ENCODE data around the gene CARHSP1.

Gene CARHSP1

DNA sequence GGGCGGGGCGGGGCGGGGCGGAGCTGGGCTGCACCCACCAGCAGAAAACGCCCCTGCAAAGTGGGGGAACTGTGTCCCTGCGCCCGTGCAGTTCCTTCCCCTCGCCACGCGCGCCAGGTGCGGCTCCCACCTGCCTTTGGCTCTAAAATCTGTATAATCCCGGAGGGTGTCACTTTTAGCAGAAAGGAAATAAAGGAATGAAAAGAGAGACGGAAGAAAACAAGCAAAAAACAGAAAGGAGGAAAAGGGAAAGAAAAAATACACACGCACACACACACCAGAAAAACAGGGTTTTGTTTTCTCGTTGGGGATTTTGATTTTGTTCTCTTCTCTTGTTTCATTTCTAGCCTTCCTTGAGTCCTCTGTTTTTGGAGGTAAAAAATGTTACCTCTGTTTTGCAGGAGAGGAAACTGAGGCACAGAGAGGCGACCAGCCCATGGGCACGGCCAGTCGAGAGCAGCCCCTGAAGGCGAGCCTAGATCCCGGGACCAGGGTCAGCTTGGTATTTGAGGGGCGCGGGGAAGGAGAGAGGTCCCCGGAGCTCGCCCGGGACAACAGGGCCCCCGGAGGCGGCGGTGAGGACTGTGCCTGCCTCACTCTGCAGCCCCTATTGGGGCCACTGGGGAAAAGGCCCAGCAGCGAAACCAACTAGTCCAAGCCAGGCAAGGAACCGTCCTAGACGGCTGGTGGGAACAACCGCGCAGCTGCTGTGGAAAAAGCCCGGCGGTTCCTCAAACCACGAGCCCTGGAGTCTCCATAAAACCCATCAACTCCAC is 594 bp upstream of the CARHSP1 start:
- DNase-seq, result no peak

- DNase-seq, result peak; percentile 67
Observed at GRCh38 chr16:8867932-8868415, 832 bp downstream of the CARHSP1 start.

- DNase-seq, result no peak
Observed at GRCh38 chr16:8867216-8867931, 1.4 kb downstream of the CARHSP1 start.

DNA sequence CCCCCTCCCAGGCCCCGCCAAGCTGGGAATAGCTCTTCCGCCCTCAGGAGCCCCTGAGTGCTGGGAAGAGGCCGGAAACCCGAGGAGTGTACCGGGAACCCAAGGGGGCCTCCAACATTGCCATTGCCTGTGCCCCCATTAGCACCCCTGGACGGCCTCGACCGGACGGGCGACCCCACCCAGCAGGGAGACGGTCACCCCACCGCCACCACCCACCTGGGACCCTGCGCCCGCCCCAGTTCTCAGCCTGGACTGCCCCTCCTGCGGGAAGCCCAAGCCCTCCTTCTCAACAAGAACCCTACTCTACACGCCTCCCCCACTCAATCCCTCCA is 2.0 kb downstream of the CARHSP1 start:
- no peak for DNase-seq

GRCh38 chr16:8866118-8866883 is 2.5 kb downstream of the CARHSP1 start:
- DNase-seq, result no peak

- DNase-seq, result no peak
Observed at GRCh38 chr16:8865145-8865882, 3.5 kb downstream of the CARHSP1 start.

DNA sequence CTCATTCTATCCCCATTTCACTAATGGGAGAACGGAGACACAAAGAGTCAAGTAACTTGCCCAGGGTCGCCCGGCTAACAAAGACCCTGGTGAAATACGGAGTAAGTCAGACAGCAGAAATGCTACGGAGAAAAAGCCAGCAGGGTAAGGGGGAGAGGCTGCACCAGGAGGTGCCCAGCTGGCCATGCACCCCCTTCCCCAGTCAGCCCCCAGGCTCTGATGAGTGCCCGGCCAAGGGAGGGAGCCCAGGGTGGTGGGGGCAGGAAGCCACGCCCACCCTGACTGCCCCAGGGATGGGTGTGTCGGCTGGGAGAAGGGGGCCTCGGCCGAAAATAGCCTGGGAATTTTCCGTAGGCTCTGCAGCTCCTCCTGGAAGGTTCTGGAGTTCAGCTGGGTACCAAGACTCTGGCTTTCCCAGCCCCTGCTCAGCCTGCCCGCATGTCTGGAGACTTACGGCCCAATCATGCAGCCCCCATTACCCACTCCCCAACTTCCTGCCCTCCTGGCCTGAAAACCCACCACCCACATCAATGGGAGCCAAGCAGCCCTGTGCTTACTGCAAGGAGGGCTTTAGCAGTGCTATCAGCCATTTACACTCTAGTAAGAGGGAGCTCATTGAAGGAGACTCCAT is 4.2 kb downstream of the CARHSP1 start:
- no peak for DNase-seq

DNA sequence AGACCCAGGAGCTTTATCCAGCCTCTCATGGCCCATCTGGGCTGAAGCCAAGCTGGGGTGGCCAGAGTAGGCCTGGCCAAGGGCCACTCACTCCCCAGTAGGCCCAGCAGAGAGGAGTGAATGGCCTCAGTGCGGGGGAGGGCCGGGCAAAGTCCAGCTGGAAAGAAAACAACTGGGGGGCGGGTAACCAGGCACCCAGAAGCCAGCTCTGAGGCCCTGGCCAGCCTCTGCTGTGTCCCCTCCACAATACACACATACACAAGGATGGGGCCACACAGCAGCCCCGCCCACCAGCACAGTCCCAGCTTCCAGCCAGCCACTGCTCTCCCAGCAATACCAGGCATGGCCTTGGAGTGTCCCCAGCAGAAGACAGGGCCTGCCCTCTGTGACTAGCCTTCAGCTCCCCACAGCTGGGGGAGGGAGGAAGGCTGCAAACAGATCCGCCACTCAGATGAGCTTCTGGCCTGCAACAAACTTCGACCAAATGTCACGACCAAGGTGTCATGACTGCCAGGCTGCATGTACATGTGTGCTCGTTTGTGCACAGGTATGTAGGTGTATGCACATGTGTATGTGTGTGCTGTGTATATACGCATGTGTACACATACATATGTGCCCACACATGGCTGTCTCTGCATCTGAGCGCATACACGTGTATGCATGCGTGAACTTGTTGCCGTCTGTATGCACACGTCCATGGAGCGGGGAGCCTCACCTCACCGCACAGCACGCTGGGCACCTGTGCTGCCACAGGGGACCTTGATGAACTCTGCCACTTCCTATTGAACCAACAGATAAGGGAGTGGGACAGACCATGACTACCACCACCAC is 5.0 kb downstream of the CARHSP1 start:
- DNase-seq, result no peak

- no peak for DNase-seq
Observed at GRCh38 chr16:8862309-8863130, 6.3 kb downstream of the CARHSP1 start.

DNA sequence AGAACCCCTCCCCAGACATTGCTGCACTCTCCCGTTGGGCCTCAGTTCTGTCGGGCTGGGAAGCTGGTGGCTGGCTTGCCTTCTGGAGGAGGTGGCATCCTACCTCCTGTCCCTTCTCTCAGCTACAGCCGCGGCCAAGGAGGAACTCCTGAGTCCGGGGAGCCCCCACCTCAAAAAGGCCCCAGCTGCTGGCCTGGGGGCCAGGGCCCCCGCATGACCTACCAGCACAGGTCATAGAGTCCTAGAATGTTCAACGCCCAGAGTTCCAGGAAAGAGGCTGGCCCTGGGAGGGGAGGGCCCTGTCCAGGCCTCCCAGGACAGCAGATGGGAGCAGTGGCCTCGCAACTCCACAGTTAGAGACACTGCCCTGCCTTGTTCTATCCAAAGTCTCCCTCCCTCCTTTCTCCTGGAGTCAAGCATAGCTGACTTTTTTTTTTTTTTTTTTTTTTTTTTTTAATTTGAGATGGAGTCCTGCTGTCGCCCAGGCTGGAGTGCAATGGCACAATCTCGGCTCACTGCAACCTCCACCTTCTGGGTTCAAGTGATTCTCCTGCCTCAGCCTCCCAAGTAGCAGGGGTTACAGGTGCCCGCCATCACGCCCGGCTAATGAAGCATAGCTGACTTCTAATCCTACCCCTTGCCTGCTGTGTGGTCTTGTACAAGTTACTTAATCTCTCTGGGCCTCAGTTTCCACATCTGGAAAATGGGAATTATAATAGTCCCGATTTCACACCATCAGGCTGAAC is 7.1 kb downstream of the CARHSP1 start:
- no peak for DNase-seq

GRCh38 chr16:8859913-8860881 is 8.6 kb downstream of the CARHSP1 start:
- DNase-seq, result no peak

DNA sequence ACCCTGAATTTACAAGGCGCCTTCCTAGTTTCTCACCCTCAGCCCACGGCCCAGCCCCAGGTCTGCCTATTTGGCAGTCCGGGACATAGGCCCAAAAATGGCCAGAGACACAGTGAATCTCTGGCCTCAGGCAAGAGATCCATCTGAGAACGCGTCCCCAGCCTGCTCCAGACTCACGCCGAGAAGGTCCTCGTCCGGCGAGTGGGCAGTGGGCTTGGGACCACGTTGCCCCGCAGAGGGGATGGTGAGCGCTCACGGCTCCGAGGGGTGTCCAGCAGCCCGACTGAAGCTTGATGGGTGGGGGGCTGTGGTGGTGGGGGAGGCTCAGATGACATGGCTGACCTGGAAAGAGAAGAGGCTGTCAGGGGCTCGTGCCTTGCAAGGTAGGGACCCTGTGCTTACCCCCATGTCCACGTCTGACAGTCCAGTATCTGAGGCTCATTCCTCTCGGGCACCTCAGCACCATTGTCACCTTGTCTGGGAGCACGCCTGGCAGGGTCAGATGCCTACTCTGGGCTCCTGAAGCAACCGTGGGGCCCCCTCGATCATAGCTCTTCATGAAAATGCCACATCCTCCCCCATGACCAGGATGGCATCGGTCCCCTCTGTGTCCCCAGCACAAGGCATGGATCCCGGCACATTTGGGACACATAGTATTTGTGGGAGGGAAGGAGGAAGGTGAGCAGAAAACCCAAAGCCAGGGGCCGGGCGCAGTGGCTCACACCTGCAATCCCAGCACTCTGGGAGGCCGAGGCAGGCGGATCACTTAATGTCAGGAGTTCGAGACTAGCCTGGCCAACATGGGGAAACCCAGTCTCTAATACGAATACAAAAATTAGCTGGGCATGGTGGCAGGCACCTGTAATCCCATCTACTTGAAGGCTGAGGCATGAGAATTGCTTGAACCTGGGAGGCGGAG is 9.6 kb downstream of the CARHSP1 start:
- no peak for DNase-seq

GRCh38 chr16:8855972-8856371 is 12.8 kb downstream of the CARHSP1 start:
- DNase-seq, result no peak

DNA sequence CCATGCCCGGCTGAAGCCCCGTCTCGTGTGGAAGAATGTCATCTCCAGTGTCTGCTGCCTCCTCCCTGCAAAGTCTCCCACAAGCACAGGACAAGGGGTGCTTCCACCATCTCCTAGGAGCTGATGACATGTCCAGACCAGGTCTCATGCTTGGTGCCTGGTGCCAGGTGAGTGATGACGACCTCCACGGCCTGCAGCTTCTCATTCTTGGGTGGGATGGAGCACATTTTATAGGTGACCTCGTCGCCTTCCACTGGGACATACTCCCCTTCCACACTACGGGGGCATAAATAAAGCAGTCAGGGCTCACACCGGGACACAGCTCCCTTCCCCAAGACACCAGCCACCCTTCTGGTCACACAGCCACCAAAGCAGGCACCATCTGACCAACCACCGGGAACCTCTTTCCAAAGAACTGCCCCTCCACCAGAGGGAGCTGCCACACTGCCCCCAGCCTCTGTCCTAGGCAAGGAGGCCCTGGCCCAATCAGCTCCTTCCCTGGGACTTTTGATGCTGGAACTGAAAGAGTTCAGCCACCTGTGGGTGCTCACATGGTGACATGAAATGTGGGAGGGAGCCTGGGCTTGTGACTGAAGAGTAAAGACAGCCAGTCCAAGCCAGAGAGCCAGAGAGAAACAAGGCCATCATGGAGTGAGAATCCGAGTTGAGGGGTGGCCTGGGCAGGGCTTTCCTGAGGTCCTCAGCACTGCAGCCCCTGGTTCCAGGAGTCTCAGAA is 13.6 kb downstream of the CARHSP1 start:
- DNase-seq, result no peak

- no peak for DNase-seq
Observed at GRCh38 chr16:8854298-8854948, 14.4 kb downstream of the CARHSP1 start.

DNA sequence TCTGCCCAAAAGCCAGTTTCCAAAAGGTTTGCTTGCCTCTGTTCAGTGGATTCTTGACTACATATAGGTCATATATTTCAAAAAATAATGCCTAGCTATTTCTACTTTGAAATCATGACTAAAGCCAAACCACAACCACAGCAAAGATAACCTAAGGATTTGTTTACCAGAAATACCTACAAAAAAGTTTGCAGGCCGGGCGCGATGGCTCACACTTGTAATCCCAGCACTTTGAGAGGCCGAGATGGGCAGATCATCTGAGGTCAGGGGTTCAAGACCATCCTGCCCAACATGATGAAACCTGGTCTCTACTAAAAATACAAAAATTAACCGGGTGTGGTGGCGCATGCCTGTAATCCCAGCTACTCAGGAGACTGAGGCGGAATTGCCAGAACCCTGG is 15.2 kb downstream of the CARHSP1 start:
- no peak for DNase-seq

Measured in CD4-positive, alpha-beta T cell treated with Interleukin-17A for 1 hour (primary cell).